HG03060 (cell line): ENCODE measurements around the gene NHSL1.

Experiments
- ATAC-seq: cut with Tn5 transposase; IDR thresholded peaks from one replicate; pipeline ENCODE4 v1.9.1; 2021; ENCODE audit warnings: low read depth, moderate number of reproducible peaks; ENCODE audit not compliant: unreplicated experiment

NHSL1 gene

GRCh38 chr6:138525355-138525754 lies 26.1 kb upstream of the NHSL1 start:
- no peak for ATAC-seq

GRCh38 chr6:138524526-138524925 lies 25.2 kb upstream of the NHSL1 start:
- no peak for ATAC-seq

GRCh38 chr6:138523347-138524210 lies 24.3 kb upstream of the NHSL1 start:
- ATAC-seq, result no peak

- ATAC-seq, result no peak
These were observed 23.3 kb upstream of the NHSL1 start for GRCh38 chr6:138522611-138523010.

GRCh38 chr6:138521790-138522189 lies 22.5 kb upstream of the NHSL1 start:
- no peak for ATAC-seq

GRCh38 chr6:138520463-138520862 lies 21.2 kb upstream of the NHSL1 start:
- no peak for ATAC-seq

- ATAC-seq, result no peak
These were observed 18.8 kb upstream of the NHSL1 start for GRCh38 chr6:138518054-138518453.

- ATAC-seq, result peak; percentile 78
These were observed 18.3 kb upstream of the NHSL1 start for GRCh38 chr6:138517635-138518034.

GRCh38 chr6:138515657-138516248 lies 16.5 kb upstream of the NHSL1 start:
- ATAC-seq, result no peak

GRCh38 chr6:138514860-138515540 lies 15.7 kb upstream of the NHSL1 start:
- ATAC-seq, result no peak

- no peak for ATAC-seq
These were observed 13.3 kb upstream of the NHSL1 start for GRCh38 chr6:138512609-138513008.

- ATAC-seq, result no peak
These were observed 10.8 kb upstream of the NHSL1 start for GRCh38 chr6:138510093-138510492.

GRCh38 chr6:138509371-138509770 lies 10.1 kb upstream of the NHSL1 start:
- no peak for ATAC-seq

- ATAC-seq, result no peak
These were observed 9.3 kb upstream of the NHSL1 start for GRCh38 chr6:138508676-138508988.

- no peak for ATAC-seq
These were observed 8.8 kb upstream of the NHSL1 start for GRCh38 chr6:138507977-138508675.

GRCh38 chr6:138504764-138505689 lies 5.7 kb upstream of the NHSL1 start:
- no peak for ATAC-seq

- no peak for ATAC-seq
These were observed 4.8 kb upstream of the NHSL1 start for GRCh38 chr6:138503881-138504680.

- ATAC-seq, result no peak
These were observed 3.3 kb upstream of the NHSL1 start for GRCh38 chr6:138502546-138502945.

GRCh38 chr6:138500867-138501446 lies 1.7 kb upstream of the NHSL1 start:
- ATAC-seq, result no peak
